Endothelial cell of umbilical vein (primary cell): ENCODE results near the gene IMPG1. TPM values are rescaled to one million over a fixed set of nuclear protein-coding genes. Genes with fewer than 3 reads are reported as not detected.

Experiments used
- BruUV-seq: library from RNA; stranded (reverse); fragments of 400-500 nt; replicated peaks from 2 replicates; lab custom pipeline; 2021; lab: Mats Ljungman, UMichigan
- CTCF ChIA-PET: fragments of 300-600, 350-600 bp; sonication (Branson Sonifier 250); formaldehyde crosslinking; loops from one replicate; lab custom pipeline; 2021; ENCODE audit warnings: antibody characterized with exemption, inconsistent platforms; lab: Charles Lee
- POLR2A ChIA-PET: fragments of 300-600, 350-600 bp; sonication (Branson Sonifier 250); formaldehyde crosslinking; loops from one replicate; lab custom pipeline; 2021; ENCODE audit warnings: antibody characterized with exemption, inconsistent platforms; lab: Charles Lee
- DNase-seq: peaks from one replicate; pipeline ENCODE4 v3.0.0-alpha.2; 2011; ENCODE audit warnings: low read depth, low spot score
- FAIRE-seq: peaks from 2 replicates; lab custom pipeline; 2011; peaks lifted over from hg19 to GRCh38; lab: Jason Lieb, UNC
- H2AFZ ChIP-seq: 2 replicates; pipeline ENCODE4 v1.6.0; 2012; ENCODE audit warnings: low read depth, low read length, control low read depth, inconsistent platforms
- H3K27ac ChIP-seq: 2 replicates; pipeline ENCODE4 v1.5.1; 2011; ENCODE audit warnings: low read depth, mild to moderate bottlenecking, control low read depth, low read length, moderate library complexity; ENCODE audit not compliant: insufficient read depth
- H3K27me3 ChIP-seq, 2 experiments: 2 replicates each; pipeline versions ENCODE4 v1.6.0 to v1.6.1; 2011; ENCODE audit warnings: low read length in 2 of 2, mixed read lengths in 1 of 2; ENCODE audit not compliant: control insufficient read depth in 2 of 2, insufficient read depth in 2 of 2
- H3K36me3 ChIP-seq, 2 experiments: 2 replicates in 1 of 2; 3 replicates in 1 of 2; pipeline ENCODE4 v1.5.1; 2011; ENCODE audit warnings: low read length in 2 of 2, mild to moderate bottlenecking in 1 of 2, moderate library complexity in 1 of 2; ENCODE audit not compliant: control insufficient read depth in 2 of 2, insufficient read depth in 2 of 2; ENCODE audit errors: extremely low read depth in 1 of 2
- H3K4me1 ChIP-seq: 3 replicates; pipeline ENCODE4 v1.5.1; 2011; ENCODE audit warnings: mild to moderate bottlenecking, low read length; ENCODE audit not compliant: control insufficient read depth, insufficient read depth; ENCODE audit errors: extremely low read depth
- H3K4me2 ChIP-seq: 2 replicates; pipeline ENCODE4 v1.6.1; 2011; ENCODE audit warnings: low read length, control low read depth, mixed read lengths; ENCODE audit not compliant: insufficient read depth
- H3K4me3 ChIP-seq, 3 experiments: fragments of 200-600 bp in 1 of 3; sonication (generic), shearing (Covaris generic) in 1 of 3; replicated peaks in 1 of 3; 2 replicates each; pipeline ENCODE4 v1.5.1; 2011 to 2016; ENCODE audit warnings: control low read depth in 3 of 3, low read length in 3 of 3, mild to moderate bottlenecking in 2 of 3, inconsistent platforms in 1 of 3, low read depth in 1 of 3, moderate library complexity in 1 of 3; ENCODE audit not compliant: insufficient read depth in 1 of 3
- H3K79me2 ChIP-seq: 2 replicates; pipeline ENCODE4 v1.6.0; 2012; ENCODE audit warnings: low read length, inconsistent platforms; ENCODE audit not compliant: control insufficient read depth, insufficient read depth
- H3K9ac ChIP-seq: replicated peaks from 2 replicates; pipeline ENCODE3; 2011; ENCODE audit warnings: low read length, control low read depth; ENCODE audit not compliant: insufficient read depth; ENCODE audit errors: extremely low read depth
- H3K9me1 ChIP-seq: replicated peaks from 3 replicates; pipeline ENCODE4 v1.6.0; 2011; ENCODE audit warnings: mild to moderate bottlenecking, low read length; ENCODE audit not compliant: control insufficient read depth, insufficient read depth; ENCODE audit errors: extremely low read depth
- H3K9me3 ChIP-seq: replicated peaks from 2 replicates; pipeline ENCODE4 v1.5.1; 2012; ENCODE audit warnings: low read length, inconsistent platforms; ENCODE audit not compliant: control insufficient read depth, insufficient read depth
- H4K20me1 ChIP-seq: replicated peaks from 2 replicates; pipeline ENCODE3; 2011; ENCODE audit warnings: mild to moderate bottlenecking, low read length; ENCODE audit not compliant: control insufficient read depth, insufficient read depth; ENCODE audit errors: extremely low read depth
- EZH2 ChIP-seq: IDR thresholded peaks from 2 replicates; pipeline ENCODE4 v1.6.1; 2012; ENCODE audit warnings: borderline replicate concordance, low read depth, mild to moderate bottlenecking, moderate library complexity, low read length, inconsistent platforms; ENCODE audit not compliant: severe bottlenecking
- FOS ChIP-seq: IDR thresholded peaks from 2 replicates; pipeline ENCODE4 v1.6.1; 2011; ENCODE audit warnings: mild to moderate bottlenecking, low read length, moderate library complexity, borderline replicate concordance; ENCODE audit not compliant: insufficient read depth
- GATA2 ChIP-seq: IDR thresholded peaks from 2 replicates; pipeline ENCODE4 v1.7.0; 2011; ENCODE audit warnings: low read depth, mild to moderate bottlenecking, moderate library complexity, mixed read lengths, low read length; ENCODE audit not compliant: insufficient read length, insufficient read depth
- JUN ChIP-seq: IDR thresholded peaks from 2 replicates; pipeline ENCODE4 v1.6.1; 2011; ENCODE audit warnings: borderline replicate concordance, low read depth; ENCODE audit not compliant: insufficient read length, insufficient read depth
- MYC ChIP-seq: IDR thresholded peaks from one replicate; pipeline ENCODE4 v1.6.1; 2011; ENCODE audit warnings: mild to moderate bottlenecking, low read depth, low read length
- POLR2A ChIP-seq: IDR thresholded peaks from 2 replicates; pipeline ENCODE4 v1.6.1; 2012; ENCODE audit warnings: low read depth, mild to moderate bottlenecking, control low read depth, low read length
- POLR2AphosphoS5 ChIP-seq: IDR thresholded peaks from 2 replicates; pipeline ENCODE4 v1.6.1; 2012; ENCODE audit warnings: low read depth, mild to moderate bottlenecking, control low read depth, low read length, moderate library complexity; ENCODE audit not compliant: insufficient read depth
- dilution Hi-C: fragments of 300-500 bp; cut with MboI; formaldehyde crosslinking; loops from one replicate; pipeline ENCODE4 v1.15.0; 2019; ENCODE audit warnings: low sequenced_read_pairs; ENCODE audit not compliant: extremely low pct_ligation_motif_present
- intact Hi-C: fragments of 100-400 bp; cut with micrococcal nuclease; formaldehyde crosslinking; loops from one replicate; pipeline ENCODE4 v1.10.0; 2022
- polyA plus RNA-seq, 4 experiments: library from polyadenylated mRNA; depleted of rRNA in 3 of 4; stranded (reverse) in 3 of 4; unstranded in 1 of 4; fragments of >200 nt; gene quantifications; 2 replicates each; pipeline versions ENCODE4 v1.2.1 to v1.2.3, GENCODE V29; 2011 to 2012; ENCODE audit warnings: missing spikeins in 1 of 4
- total RNA-seq: library from RNA; stranded (reverse); gene quantifications from 2 replicates; pipeline ENCODE4 v1.2.3, GENCODE V29; 2021
- TF ChIP-seq, protein P1 (sequence below): IDR thresholded peaks from 2 replicates; pipeline ENCODE4 v1.6.1; 2011; ENCODE audit not compliant: insufficient read depth, insufficient read length
- TF ChIP-seq, protein P2 (sequence below), 2 donors: IDR thresholded peaks; 1 replicate in 1 of 2; 2 replicates in 1 of 2; pipeline ENCODE4 v1.5.1; 2011; ENCODE audit warnings: low read length in 2 of 2, mild to moderate bottlenecking in 2 of 2, moderate library complexity in 2 of 2, control low read depth in 1 of 2, inconsistent platforms in 1 of 2, low read depth in 1 of 2; ENCODE audit not compliant: insufficient read depth in 1 of 2; ENCODE audit errors: extremely low read depth in 1 of 2

IMPG1 gene
- total and polyA plus RNA-seq, 2 donors (not counting 3 experiments of a cell fraction or from before 2014, with no cell fraction given), result not detected

DNA sequence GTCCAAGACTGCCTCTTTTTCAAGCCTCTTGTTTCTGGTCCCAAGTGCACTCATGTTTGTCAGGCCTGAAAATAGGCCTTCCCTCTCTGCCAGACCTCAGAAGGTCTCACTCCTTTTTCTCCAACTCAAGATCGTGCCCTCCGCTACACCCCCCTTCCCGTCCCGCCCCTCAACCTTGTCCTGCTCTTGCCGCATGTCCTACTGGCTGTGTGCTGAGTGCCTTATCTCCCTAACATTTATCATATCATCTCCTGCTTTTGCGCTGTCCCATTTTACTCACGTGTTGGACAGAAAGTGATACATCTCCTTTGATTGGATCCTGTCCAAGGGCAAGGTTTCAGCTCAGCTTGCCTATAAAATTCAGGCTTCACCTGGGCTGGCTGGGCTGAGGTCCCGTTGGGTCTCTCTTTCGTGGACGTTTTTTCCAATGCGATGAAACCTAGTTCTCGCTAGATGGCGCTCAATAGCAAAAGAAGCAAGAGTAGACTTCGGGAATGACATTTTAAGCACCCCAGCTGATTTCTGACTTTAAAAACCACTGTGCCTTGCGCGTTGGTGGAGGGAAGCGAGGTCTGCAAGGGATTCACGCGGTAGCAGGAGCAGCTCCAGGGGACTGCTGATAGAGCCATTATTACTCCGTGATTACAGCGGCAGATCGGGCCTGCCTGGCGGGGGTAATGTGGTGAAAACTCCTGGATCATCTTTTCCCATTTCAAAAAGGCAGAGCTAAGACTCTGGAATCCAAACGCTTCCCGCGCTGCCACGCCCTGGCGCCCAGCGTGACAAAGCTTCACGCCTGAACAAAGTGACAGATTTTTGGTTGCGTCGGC lies 137.6 kb downstream of the IMPG1 start:
- Histone ChIP-seq H3K27me3 (no peaks in the 10 kb centered on the region), H4K20me1 (no peaks in the 10 kb centered on the region), H3K79me2 (no peaks in the 10 kb centered on the region), H3K9ac (peak overlapping the region; percentile 28), H3K27ac (no peak overlapping the region), H3K9me3 (no peaks in the 10 kb centered on the region), H3K4me3 (peak overlapping the region in 2 of 3 experiments; percentile 35 to 51), H2AFZ (peak overlapping the region; percentile 89), H3K4me2 (peak overlapping the region; percentile 81), H3K36me3 (no peaks in the 10 kb centered on the region), H3K4me1 (peaks cover 4% of the 10 kb centered on the region), H3K9me1 (no peaks in the 10 kb centered on the region)
- DNase-seq (peak; percentile 77), FAIRE-seq (peak; percentile 93)
- intact Hi-C loops (loop anchor here (1.0 to 5.0 kb wide), 3 partner anchors 762 to 1527 kb away; no protein-coding TSS in a partner anchor), dilution Hi-C loops (no loop called here)
- TF ChIP-seq, protein P1, sequence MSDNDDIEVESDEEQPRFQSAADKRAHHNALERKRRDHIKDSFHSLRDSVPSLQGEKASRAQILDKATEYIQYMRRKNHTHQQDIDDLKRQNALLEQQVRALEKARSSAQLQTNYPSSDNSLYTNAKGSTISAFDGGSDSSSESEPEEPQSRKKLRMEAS, result no peak
- TF ChIP-seq EZH2, result no peak
- no peak for TF ChIP-seq JUN
- no peak for TF ChIP-seq POLR2AphosphoS5
- TF ChIP-seq, protein P2, sequence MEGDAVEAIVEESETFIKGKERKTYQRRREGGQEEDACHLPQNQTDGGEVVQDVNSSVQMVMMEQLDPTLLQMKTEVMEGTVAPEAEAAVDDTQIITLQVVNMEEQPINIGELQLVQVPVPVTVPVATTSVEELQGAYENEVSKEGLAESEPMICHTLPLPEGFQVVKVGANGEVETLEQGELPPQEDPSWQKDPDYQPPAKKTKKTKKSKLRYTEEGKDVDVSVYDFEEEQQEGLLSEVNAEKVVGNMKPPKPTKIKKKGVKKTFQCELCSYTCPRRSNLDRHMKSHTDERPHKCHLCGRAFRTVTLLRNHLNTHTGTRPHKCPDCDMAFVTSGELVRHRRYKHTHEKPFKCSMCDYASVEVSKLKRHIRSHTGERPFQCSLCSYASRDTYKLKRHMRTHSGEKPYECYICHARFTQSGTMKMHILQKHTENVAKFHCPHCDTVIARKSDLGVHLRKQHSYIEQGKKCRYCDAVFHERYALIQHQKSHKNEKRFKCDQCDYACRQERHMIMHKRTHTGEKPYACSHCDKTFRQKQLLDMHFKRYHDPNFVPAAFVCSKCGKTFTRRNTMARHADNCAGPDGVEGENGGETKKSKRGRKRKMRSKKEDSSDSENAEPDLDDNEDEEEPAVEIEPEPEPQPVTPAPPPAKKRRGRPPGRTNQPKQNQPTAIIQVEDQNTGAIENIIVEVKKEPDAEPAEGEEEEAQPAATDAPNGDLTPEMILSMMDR (IDR thresholded peaks at IDR 0.05; ENCODE audit: extremely low read depth in 1 of 2, insufficient read depth in 1 of 2, low read depth in 1 of 2, low read length in 2 of 2), result peak; percentile 68 to 75
- no peak for TF ChIP-seq GATA2
- no peak for TF ChIP-seq FOS
- no peak for TF ChIP-seq MYC
- TF ChIP-seq POLR2A, result no peak
- no TSS peak for BruUV-seq
- POLR2A ChIA-PET, result no interaction called here
- CTCF ChIA-PET, result interaction anchor here (0.6 to 5.2 kb wide), 21 partner anchors 8 to 1991 kb away, joined by 3 to 105 read pairs (median 4); partner anchors contain the start of gene HTR1B
